ENCODE results near the gene AP5Z1.

DNA sequence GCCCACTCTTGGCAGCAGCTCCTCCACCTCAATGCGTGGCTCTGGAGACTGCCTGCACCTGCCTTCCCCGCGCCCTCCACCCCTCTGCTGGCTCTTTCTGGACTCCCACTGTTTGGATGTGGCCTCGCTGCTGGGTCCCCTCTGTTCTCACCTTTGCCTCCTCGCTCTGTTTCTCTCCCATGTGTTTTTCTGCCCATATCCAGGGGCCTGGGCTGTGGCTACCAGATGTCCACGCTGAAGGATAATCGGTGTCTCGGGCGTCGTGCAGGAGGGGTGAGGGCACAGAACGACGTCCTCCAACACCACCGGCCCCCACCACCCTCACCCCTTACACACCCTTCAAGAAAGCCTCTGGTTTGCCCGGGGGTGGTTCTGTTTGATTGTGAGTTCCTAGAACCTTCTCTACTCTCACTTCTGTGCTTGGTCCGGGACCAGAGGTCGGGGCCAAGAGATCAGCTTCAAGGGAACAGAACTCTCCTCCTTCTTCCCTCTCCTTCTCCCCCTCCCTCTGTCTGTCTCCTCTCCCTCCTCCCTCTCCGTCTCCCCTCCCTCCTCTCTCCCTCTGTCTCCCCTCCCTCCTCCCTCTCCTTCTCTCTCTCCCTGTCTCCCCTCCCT, 31.7 kb downstream of the AP5Z1 start:
- TF ChIP-seq, protein P1, sequence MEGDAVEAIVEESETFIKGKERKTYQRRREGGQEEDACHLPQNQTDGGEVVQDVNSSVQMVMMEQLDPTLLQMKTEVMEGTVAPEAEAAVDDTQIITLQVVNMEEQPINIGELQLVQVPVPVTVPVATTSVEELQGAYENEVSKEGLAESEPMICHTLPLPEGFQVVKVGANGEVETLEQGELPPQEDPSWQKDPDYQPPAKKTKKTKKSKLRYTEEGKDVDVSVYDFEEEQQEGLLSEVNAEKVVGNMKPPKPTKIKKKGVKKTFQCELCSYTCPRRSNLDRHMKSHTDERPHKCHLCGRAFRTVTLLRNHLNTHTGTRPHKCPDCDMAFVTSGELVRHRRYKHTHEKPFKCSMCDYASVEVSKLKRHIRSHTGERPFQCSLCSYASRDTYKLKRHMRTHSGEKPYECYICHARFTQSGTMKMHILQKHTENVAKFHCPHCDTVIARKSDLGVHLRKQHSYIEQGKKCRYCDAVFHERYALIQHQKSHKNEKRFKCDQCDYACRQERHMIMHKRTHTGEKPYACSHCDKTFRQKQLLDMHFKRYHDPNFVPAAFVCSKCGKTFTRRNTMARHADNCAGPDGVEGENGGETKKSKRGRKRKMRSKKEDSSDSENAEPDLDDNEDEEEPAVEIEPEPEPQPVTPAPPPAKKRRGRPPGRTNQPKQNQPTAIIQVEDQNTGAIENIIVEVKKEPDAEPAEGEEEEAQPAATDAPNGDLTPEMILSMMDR (IDR thresholded peaks at IDR 0.05), result no peak
- TF ChIP-seq POLR2A (IDR thresholded peaks at IDR 0.05) (no peak), EP300 (IDR thresholded peaks at IDR 0.05) (no peak), POLR2AphosphoS5 (IDR thresholded peaks at IDR 0.05) (no peak)

All from suprapubic skin (tissue), 4 donors.